SK-N-MC (cell line): Measurements from ENCODE around the gene DCDC2.
"Not testable (repeated sequence)": the region's sequence is repeated elsewhere in the genome, so short reads cannot be mapped to it uniquely, and the experiment has no call there.

Experiments
- EZH2 ChIP-seq: fragments of 200-600 bp; sonication (generic); IDR thresholded peaks from one replicate; pipeline ENCODE4 v1.6.1; 2017; ENCODE audit warnings: antibody characterized with exemption
- POLR2AphosphoS5 ChIP-seq: IDR thresholded peaks from 2 replicates; pipeline ENCODE4 v1.6.1; 2012; ENCODE audit warnings: mild to moderate bottlenecking, low read depth, low read length, borderline replicate concordance

DNA sequence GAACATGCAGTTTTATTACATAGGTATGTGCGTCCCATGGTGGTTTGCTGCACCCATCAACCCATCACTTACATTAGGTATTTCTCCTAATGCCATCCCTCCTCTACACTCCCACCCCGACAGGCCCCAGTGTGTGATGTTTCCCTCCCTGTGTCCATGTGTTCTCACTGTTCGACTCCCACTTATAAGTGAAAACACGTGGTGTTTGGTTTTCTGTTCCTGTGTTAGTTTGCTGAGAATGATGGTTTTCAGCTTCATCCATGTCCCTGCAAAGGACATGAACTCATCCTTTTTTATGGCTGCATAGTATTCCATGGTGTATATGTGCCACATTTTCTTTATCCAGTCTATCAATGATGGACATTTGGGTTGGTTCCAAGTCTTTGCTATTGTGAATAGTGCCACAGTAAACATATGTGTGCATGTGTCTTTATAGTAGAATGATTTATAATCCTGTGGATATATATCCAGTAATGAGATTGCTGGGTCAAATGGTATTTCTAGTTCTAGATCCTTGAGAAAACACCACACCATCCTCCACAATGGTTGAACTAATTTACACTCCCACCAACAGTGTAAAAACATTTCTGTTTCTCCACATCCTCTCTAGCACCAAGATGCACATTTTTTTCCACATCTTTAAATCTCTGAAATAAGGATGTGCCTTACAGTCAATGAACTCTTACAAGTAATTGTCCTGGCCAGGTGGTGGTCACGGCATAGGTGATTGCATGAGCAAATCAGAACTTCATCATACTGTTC, 26.7 kb upstream of the DCDC2 start:
- not testable (repeated sequence) for TF ChIP-seq EZH2, POLR2AphosphoS5
